ENCODE measurements around the gene SPRYD3. TPM values are rescaled to one million over a fixed set of nuclear protein-coding genes. Genes with fewer than 3 reads are reported as not detected.

Gene SPRYD3
- polyA plus RNA-seq, 3 donors, result 17.4 to 19.8 (median 18.2) TPM

DNA sequence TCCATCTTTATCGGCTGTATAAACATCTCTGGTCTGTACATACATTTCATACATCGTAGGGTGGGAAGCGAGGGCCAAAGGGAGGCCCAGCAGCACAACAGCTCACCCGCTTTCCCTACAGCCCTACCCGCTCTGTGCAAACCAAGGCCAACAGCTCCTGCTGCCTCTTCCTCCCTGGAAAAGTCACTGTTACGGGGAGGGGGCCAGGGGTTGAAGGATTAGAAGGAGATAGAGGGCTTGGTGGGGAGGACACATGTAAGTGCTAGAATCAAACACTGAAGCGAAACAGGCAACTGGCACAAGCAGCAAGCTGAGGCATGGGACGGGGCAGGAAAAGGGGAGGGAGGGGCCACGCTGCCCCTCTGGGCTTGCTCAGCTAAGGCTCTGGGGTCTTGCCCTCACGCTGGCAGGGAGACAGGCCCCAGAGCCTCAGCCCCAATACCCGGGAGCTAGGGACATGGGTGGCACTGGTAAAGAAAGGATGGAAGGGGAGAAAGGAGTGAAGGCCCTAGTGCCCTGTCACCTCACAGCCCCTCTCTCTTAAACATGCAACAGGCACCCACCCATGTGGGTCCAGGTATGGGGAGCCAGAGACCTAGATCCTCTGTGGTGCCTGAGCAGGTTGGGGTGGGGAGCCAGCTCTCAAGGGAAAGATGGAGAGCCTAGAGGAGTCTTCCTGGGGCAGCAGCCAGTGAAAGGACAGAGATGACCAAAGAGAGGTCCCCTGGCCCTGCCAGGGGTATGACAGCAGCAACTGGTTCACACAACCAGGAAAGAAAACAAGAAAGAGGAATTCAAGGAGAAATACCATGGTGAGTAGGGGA lies 14.4 kb downstream of the SPRYD3 start:
- DNase-seq, result no peak

DNA sequence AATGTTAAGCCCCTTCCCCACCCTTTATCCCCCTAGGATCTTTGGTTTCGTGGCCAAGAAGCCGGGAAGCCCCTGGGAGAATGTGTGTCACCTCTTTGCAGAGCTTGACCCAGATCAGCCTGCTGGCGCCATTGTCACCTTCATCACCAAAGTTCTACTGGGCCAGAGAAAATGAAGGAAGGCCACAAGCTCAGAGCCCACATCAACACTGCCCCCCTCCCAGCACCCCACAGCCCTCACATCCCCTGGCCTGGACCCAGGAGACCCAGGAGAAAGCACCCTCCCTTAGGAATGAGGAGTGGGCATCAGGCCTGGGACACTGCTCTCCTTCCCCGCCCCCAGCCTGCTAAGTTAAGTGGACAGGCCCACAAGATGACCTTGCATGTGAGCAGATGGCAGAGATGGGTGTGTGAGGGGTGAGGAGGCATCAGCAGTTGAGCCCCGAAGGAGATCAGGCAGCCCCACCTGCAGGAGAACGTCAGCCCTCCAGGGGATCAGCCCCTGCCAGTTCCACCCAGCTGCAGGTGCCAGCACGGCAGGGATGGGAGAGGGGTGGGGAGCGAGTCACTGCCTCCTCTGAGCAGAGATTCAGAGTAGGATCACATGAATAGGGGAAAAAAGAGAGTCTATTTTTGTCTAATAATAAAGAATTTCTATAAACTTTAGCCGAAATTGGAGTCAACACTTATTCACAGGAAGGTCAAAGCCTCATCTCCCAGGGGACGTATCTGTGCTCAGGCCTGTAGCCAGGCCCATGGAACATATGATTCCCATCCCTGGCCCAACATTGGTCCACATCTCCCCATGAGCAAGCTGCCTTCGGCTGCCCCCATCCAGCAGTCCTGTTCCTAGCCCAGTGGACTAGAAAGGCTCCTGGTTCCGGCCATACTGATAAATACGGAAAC lies 15.2 kb downstream of the SPRYD3 start:
- no peak for DNase-seq

DNA sequence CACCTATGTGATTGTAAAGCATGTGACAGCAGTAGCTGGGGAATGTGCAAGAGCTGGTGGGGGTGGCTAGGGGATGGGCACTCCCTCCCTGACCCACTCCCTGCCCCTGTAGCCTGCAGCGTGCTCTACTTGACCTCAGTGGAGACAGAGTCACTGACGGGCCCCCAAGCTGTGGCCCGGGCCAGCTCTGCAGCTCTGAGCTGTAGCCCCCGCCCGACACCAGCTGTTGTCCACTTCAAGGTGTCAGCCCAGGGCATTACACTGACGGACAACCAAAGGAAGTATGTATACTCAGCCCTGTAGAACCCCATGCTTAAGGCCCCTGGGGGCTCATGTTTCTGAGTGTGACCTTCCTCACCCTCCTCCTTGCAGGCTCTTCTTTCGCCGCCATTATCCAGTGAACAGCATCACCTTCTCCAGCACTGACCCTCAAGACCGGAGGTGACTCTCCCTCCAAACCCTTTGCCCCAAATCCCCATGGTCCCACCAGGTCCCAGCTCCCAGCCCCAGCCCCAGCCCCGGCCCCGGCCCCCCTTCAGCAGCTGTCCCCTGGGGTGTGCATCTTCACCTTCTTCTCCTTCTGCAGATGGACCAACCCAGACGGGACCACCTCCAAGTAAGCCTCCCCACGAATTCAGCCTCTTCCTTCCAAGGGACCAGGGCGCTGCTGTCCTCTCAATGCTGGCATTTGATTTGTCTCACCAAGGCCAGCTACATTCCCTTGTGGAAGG lies 16.0 kb downstream of the SPRYD3 start:
- no peak for DNase-seq

DNA sequence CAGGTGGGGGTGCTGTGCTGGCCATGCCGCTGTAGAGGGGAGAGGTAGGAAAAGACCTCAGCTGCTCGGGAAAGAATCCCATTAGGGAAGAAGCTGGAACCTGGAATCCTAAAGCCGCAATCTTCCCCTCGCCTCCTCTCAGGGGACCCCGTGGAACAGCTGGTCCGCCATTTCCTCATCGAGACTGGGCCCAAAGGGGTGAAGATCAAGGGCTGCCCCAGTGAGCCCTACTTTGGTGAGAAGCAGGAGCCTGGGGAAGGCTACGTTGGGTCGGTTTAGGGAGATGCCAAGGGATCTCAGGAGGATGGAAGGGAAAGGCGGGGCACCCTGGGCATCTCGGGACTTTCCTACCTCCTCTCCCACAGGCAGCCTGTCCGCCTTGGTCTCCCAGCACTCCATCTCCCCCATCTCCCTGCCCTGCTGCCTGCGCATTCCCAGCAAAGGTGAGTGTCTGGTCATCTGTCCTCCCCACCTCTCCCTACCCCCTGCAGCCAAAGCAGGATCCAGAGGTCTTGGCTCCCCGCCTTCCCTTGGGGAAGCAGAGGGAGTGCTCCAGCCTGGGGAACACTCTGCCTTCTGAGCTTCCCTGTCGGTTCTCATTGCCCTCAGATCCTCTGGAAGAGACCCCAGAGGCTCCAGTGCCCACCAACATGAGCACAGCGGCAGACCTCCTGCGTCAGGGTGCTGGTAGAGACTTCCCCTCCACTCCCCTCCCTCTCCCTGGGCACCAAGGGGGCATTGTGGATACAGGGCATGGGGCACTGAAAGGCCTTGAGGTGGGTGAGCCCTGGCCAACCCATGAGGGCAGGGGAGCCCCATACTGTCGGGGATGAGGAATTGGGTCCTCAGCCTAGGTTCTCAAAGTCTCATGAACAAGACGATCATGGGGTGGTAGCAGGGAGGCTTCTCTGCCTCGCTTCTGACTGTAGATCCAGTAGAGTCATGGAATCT lies 16.9 kb downstream of the SPRYD3 start:
- no peak for DNase-seq

DNA sequence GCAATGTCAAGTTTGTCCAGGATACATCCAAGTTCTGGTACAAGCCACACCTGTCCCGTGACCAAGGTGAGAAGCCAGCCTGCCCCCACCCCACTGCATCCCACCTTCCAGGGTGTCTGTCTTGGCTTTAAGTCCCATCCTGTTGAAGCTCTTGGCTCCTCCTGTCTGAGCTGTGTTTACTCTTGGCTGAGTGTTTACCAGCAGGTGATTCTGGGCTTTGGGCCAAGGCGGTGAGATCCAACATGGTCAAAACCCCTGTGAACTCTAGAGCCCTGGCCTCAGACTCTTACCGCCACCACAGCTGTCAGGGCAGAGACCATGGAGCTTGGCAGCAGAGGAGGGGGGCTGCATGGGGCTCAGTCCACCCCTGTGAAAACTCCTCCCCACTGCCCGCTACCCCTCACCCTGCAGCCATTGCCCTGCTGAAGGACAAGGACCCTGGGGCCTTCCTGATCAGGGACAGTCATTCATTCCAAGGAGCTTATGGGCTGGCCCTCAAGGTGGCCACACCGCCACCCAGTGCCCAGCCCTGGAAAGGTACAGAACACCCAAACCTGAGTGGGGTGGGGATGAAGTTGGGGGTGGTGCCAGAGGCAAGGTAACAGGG lies 17.7 kb downstream of the SPRYD3 start:
- no peak for DNase-seq

DNA sequence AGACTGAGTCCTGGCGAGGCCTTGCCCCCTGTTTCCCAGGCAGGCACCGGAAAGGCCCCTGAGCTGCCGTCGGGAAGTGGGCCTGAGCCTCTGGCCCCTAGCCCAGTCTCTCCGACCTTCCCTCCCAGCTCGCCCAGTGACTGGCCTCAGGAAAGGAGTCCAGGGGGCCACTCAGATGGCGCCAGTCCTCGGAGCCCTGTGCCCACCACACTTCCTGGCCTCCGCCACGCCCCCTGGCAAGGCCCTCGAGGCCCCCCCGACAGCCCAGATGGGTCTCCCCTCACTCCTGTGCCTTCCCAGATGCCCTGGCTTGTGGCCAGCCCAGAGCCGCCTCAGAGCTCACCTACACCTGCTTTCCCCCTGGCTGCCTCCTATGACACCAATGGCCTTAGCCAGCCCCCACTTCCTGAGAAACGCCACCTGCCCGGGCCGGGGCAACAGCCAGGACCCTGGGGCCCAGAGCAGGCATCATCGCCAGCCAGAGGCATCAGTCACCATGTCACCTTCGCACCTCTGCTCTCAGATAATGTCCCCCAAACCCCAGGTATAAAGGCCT lies 18.4 kb downstream of the SPRYD3 start:
- no peak for DNase-seq

DNA sequence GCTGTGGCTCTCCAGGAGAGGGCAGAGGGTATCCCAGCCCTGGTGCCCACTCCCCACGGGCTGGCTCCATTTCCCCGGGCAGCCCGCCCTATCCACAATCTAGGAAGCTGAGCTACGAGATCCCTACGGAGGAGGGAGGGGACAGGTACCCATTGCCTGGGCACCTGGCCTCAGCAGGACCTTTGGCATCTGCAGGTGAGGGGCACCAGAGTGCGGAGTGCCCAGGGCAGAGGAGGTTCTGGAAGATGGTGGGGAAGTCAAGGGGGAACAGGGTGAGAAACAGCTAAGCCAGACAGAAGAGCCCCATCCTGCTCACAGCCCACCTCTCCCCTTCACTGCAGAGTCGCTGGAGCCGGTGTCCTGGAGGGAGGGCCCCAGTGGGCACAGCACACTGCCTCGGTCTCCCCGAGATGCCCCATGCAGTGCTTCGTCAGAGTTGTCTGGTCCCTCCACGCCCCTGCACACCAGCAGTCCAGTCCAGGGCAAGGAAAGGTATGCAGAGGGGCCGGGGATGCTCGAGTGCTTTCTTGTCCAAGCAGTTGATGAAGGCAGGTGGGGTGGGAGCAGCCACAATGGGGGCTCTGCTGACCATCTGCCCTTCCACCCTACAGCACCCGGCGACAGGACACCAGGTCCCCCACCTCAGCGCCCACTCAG lies 19.0 kb downstream of the SPRYD3 start:
- no peak for DNase-seq

DNA sequence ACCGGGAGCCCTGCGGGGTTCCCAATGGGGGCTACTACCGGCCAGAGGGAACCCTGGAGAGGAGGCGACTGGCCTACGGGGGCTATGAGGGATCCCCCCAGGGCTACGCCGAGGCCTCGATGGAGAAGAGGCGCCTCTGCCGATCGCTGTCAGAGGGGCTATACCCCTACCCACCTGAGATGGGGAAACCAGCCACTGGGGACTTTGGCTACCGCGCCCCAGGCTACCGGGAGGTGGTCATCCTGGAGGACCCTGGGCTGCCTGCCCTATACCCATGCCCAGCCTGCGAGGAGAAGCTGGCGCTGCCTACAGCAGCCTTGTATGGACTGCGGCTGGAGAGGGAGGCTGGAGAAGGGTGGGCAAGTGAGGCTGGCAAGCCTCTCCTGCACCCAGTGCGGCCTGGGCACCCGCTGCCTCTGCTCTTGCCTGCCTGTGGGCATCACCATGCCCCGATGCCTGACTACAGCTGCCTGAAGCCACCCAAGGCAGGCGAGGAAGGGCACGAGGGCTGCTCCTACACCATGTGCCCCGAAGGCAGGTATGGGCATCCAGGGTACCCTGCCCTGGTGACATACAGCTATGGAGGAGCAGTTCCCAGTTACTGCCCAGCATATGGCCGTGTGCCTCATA lies 19.6 kb downstream of the SPRYD3 start:
- DNase-seq, result no peak

DNA sequence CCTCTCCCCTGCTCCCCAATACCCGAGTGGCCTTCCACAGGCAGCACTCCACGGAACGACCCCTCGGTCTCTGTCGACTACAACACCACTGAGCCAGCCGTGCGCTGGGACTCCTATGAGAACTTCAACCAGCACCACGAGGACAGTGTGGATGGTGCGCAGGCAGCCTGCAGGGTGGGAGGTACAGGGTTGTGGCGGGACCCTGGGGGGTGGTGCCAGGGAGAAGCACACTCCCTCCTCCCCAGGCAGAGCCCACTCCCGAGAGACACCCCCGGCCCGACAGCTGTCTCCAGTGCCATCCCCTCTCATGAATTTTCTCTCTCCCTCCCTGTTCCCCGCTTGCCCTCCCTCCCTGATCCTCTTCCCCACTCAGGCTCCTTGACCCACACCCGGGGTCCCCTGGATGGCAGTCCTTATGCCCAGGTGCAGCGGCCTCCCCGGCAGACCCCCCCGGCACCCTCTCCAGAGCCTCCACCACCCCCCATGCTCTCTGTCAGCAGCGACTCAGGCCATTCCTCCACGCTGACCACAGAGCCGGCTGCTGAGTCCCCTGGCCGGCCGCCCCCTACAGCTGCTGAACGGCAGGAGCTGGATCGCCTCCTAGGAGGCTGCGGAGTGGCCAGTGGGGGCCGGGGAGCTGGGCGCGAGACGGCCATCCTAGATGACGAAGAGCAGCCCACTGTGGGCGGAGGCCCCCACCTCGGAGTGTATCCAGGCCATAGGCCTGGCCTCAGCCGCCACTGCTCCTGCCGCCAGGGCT lies 20.3 kb downstream of the SPRYD3 start:
- DNase-seq, result no peak

DNA sequence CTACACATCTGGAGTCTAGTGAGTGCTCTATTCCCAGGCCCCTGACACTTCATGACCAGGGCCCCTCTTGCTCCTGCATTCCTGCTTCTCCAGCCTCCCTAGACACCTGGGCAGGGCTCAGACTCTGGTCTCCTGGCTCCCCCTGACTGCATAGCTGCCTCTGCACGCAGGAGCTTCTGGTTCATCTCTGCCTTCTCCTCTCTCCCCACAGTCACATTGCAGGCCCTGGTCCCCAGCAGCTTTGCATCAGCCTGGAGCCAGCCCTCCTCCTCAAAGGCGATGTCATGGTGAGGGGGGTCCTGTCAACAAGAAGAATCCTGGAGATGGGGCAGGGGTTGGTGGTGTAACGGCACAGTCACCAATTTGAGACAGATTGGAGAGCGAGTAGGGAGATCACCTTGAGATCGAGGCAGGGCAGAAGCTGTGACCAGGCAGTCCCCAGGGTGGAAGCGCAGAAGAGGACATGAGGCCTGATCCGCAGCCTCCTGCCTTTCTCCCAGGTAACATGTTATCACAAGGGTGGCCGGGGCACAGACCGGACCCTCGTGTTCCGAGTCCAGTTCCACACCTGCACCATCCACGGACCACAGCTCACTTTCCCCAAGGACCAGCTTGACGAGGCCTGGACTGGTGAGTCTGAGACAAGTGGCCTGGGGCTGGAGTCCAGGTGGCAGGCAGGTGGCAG lies 21.2 kb downstream of the SPRYD3 start:
- no peak for DNase-seq

DNA sequence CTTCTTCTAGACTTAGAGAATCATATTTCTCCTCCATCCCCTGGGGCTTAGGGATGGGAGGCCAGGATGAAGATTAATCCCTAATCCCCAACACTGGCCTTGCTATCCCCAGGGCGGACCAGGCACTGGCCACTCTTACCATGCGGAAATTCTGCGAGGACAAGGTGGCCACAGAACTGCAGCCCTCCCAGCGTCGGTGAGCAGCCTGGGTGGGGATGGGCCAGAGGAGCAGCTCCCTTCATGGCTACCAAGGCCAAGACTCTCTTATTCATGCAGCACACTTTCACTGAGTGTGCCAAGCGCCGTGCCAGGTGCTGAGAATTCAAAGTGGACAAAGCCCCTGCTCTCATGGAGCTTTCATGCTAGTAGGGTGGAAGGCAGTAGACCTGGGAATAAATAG lies 22.3 kb downstream of the SPRYD3 start:
- DNase-seq, result no peak

DNA sequence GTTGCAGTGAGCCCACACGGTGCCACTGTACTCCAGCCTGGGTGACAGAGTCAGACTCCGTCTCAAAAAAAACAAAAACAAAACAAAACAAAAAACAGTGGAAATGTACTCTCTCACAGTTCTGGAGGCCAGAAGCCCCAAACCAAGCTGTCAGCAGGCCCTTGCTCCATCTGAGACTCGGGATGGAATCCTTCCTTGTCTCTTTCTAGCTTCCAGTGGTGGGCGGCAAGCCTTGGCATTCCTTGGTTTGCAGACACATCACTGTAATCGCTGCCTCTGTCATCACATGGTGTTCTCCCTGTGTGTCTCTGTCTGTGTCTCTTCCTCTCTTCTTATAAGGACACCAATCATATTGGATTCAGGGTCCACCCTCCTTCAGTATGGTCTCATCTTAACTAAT lies 22.9 kb downstream of the SPRYD3 start:
- no peak for DNase-seq

DNA sequence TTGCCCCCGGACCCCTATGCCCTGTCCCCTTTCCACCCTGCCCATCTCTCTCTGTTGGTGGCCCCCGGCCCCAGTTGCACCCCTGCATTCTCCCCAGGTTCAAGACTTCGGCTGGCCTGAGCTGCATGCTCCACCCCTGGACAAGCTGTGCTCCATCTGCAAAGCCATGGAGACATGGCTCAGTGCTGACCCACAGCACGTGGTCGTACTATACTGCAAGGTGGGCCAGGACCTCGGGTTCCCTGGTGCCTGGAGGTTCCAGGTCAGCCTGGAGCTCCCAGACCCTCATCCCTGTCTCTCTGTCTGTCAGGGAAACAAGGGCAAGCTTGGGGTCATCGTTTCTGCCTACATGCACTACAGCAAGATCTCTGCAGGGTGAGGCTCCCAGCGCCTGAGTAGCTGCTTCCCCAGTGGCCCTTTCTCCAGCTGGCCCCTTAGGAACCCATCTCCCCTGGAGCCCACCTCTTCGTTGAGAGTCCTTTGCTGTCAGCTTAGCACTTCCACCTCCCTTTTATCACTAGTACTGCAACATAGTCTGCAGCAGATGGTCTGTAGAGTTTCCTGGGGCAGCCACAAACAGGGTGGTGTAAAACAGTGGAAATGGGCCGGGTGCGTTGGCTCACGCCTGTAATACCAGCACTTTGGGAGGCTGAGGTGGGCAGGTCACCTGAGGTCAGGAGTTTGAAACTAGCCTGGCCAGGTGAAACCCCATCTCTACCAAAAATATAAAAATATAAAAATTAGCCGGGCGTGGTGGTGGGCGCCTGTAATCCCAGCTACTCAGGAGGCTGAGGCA lies 23.5 kb downstream of the SPRYD3 start:
- no peak for DNase-seq

DNA sequence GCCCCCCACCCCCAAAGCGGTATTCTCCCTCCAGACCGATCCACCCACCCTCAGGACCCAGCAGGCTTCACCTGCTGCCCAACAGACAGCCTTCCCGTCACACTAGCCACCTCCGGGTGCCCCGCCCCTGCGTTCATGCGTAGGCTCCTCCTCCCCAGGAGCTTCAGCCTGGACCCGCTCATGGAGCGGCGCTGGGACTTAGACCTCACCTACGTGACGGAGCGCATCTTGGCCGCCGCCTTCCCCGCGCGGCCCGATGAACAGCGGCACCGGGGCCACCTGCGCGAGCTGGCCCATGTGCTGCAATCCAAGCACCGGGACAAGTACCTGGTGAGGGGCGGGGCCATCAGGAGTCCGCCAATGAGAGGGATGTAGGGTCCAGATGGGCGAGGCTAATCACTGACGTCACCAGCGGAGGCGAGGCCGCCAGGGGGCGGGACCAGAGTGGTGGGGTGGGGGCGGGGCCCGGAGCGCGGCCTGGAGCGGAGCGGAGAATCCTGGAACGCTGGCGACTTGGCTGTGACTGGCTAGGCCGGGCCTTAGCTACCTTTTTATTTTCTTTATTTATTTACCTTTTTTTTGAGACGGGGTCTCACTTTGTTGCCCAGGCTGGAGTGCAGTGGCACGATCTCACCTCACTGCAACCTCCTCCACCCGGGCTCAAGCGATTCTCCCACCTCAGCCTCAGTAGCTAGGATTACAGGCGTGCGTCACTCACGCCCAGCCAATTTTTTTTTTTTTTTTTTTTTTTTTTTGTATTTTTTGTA lies 24.9 kb downstream of the SPRYD3 start:
- peak; percentile 95 for DNase-seq

DNA sequence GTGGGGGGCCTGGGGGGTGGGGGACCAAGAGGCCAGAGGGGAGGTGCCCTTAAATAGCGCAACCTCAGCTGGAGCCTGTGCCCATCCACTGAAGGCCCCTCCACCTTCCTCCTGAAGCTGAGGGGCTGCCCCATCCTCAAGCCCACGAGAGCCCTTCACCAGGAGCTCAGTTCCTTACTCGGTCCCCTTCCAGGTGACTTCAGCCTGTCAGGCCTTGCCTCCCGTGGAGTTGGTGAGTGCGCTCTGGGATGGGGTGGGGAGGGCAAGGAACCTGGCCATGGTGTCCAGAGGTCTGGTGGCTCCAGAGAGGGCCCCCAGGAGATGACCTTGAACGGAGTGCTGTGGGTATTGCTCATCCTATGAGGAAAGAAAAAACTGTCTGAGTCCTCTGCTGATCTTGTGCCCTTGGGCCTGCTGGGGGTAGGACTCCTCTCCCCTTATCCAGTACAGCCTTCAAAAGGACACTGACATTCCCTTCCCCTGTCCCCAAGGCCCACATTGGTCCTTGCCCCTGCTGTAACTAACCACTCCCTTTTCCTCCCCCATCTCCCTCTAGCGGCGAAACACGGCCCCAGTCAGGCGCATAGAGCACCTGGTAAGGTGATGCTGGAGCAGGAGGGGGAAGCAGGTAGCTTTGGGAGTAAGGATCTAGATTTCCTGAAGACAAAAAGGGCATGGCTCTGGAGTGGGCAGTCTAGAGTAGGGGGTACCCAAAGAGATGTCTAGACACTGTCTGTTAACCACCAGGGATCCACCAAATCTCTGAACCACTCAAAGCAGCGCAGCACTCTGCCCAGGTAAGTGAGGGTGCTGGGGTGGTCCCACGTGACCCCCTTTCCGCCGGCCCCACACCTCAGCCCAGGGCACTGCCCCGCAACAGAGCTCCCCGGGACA lies 25.7 kb downstream of the SPRYD3 start:
- no peak for DNase-seq

Measured in renal pelvis (tissue), 4 donors.